Jurkat, Clone E6-1 (cell line): ENCODE measurements around the gene MAML3.

Source experiments
- DNase-seq: peaks from one replicate; pipeline ENCODE4 v3.0.0-alpha.2; 2011; ENCODE audit warnings: low read depth, low spot score
- H3K4me3 ChIP-seq: 2 replicates; pipeline ENCODE4 v1.5.1; 2011; ENCODE audit warnings: mild to moderate bottlenecking, low read length, control low read depth, moderate library complexity

MAML3 gene

GRCh38 chr4:139901531-139902320 lies 252.3 kb downstream of the MAML3 start:
- no peak for DNase-seq
- no peak overlapping the region for H3K4me3 ChIP-seq

GRCh38 chr4:139900964-139901376 lies 253.0 kb downstream of the MAML3 start:
- no peak for DNase-seq
- no peak overlapping the region for H3K4me3 ChIP-seq

- H3K4me3 ChIP-seq, result no peak overlapping the region
- DNase-seq, result no peak
Observed at GRCh38 chr4:139899346-139899745, 254.6 kb downstream of the MAML3 start.

- H3K4me3 ChIP-seq, result no peak overlapping the region
- DNase-seq, result no peak
Observed at GRCh38 chr4:139898293-139898692, 255.7 kb downstream of the MAML3 start.

- DNase-seq, result no peak
- no peak overlapping the region for H3K4me3 ChIP-seq
Observed at GRCh38 chr4:139896091-139896604, 257.8 kb downstream of the MAML3 start.

- H3K4me3 ChIP-seq, result no peak overlapping the region
- no peak for DNase-seq
Observed at GRCh38 chr4:139893801-139894200, 260.2 kb downstream of the MAML3 start.

- DNase-seq, result no peak
- no peak overlapping the region for H3K4me3 ChIP-seq
Observed at GRCh38 chr4:139892973-139893736, 260.8 kb downstream of the MAML3 start.

- H3K4me3 ChIP-seq, result no peak overlapping the region
- no peak for DNase-seq
Observed at GRCh38 chr4:139890816-139891215, 263.2 kb downstream of the MAML3 start.

GRCh38 chr4:139889901-139890300 lies 264.1 kb downstream of the MAML3 start:
- H3K4me3 ChIP-seq, result no peak overlapping the region
- no peak for DNase-seq

- no peak for DNase-seq
- no peak overlapping the region for H3K4me3 ChIP-seq
Observed at GRCh38 chr4:139889264-139889663, 264.7 kb downstream of the MAML3 start.

GRCh38 chr4:139887962-139888735 lies 265.8 kb downstream of the MAML3 start:
- no peak for DNase-seq
- H3K4me3 ChIP-seq, result no peak overlapping the region

GRCh38 chr4:139887376-139887802 lies 266.6 kb downstream of the MAML3 start:
- no peak overlapping the region for H3K4me3 ChIP-seq
- no peak for DNase-seq

GRCh38 chr4:139886798-139887197 lies 267.2 kb downstream of the MAML3 start:
- no peak overlapping the region for H3K4me3 ChIP-seq
- no peak for DNase-seq

GRCh38 chr4:139884438-139884837 lies 269.5 kb downstream of the MAML3 start:
- no peak for DNase-seq
- H3K4me3 ChIP-seq, result no peak overlapping the region

GRCh38 chr4:139880841-139881240 lies 273.1 kb downstream of the MAML3 start:
- H3K4me3 ChIP-seq, result no peak overlapping the region
- DNase-seq, result no peak

GRCh38 chr4:139878050-139878449 lies 275.9 kb downstream of the MAML3 start:
- H3K4me3 ChIP-seq, result no peak overlapping the region
- DNase-seq, result no peak

- no peak overlapping the region for H3K4me3 ChIP-seq
- DNase-seq, result no peak
Observed at GRCh38 chr4:139876337-139876941, 277.5 kb downstream of the MAML3 start.

GRCh38 chr4:139875411-139875825 lies 278.6 kb downstream of the MAML3 start:
- H3K4me3 ChIP-seq, result no peak overlapping the region
- DNase-seq, result no peak
